Measurements from ENCODE around the gene CHAF1A. TPM values are rescaled to one million over a fixed set of nuclear protein-coding genes. Genes with fewer than 3 reads are reported as not detected.

CHAF1A gene
- polyA plus RNA-seq, 5 donors: 16.8 to 29.1 (median 24.7) TPM

GRCh38 chr19:4403005-4403761 lies 743 bp downstream of the CHAF1A start:
- DNase-seq: no peak

GRCh38 chr19:4405977-4406376 lies 3.5 kb downstream of the CHAF1A start:
- no peak for DNase-seq

GRCh38 chr19:4406626-4407025 lies 4.2 kb downstream of the CHAF1A start:
- DNase-seq: no peak

- no peak for DNase-seq
Measured at GRCh38 chr19:4409123-4409933, 6.9 kb downstream of the CHAF1A start.

- no peak for DNase-seq
Measured at GRCh38 chr19:4413588-4413987, 11.1 kb downstream of the CHAF1A start.

- DNase-seq: no peak
Measured at GRCh38 chr19:4414144-4414799, 11.8 kb downstream of the CHAF1A start.

GRCh38 chr19:4414800-4415321 lies 12.4 kb downstream of the CHAF1A start:
- peak; percentile 56 to 63 for DNase-seq

GRCh38 chr19:4415352-4415751 lies 12.9 kb downstream of the CHAF1A start:
- DNase-seq: no peak

- DNase-seq: no peak
Measured at GRCh38 chr19:4416268-4416667, 13.8 kb downstream of the CHAF1A start.

GRCh38 chr19:4423416-4424126 lies 21.1 kb downstream of the CHAF1A start:
- no peak for DNase-seq

GRCh38 chr19:4425537-4425936 lies 23.1 kb downstream of the CHAF1A start:
- DNase-seq: peak in 1 of 2 donors; percentile 42

- no peak for DNase-seq
Measured at GRCh38 chr19:4428326-4428975, 26.0 kb downstream of the CHAF1A start.

GRCh38 chr19:4429256-4429655 lies 26.8 kb downstream of the CHAF1A start:
- DNase-seq: no peak

GRCh38 chr19:4429771-4430171 lies 27.3 kb downstream of the CHAF1A start:
- peak; percentile 78 to 84 for DNase-seq

GRCh38 chr19:4430760-4431159 lies 28.3 kb downstream of the CHAF1A start:
- no peak for DNase-seq

GRCh38 chr19:4431296-4431695 lies 28.9 kb downstream of the CHAF1A start:
- DNase-seq: no peak

GRCh38 chr19:4431808-4432674 lies 29.6 kb downstream of the CHAF1A start:
- no peak for DNase-seq

GRCh38 chr19:4432918-4433506 lies 30.6 kb downstream of the CHAF1A start:
- DNase-seq: no peak

GRCh38 chr19:4434391-4434790 lies 32.0 kb downstream of the CHAF1A start:
- DNase-seq: no peak

- DNase-seq: no peak
Measured at GRCh38 chr19:4436231-4436630, 33.8 kb downstream of the CHAF1A start.
